Measurements from ENCODE around the gene CHMP4B. TPM values are rescaled to one million over a fixed set of nuclear protein-coding genes. Genes with fewer than 3 reads are reported as not detected.

The CHMP4B gene
- polyA plus RNA-seq, 1 of the 3 experiments (the other 2 are of a cell fraction): 123 TPM

GRCh38 chr20:33828326-33828844, 17.2 kb downstream of the CHMP4B start:
- Histone ChIP-seq H3F3A (replicated peaks; ENCODE audit: insufficient read depth) (no peaks in the 10 kb centered on the region), H2AFZ (ENCODE audit: low read depth) (no peak overlapping the region), H3K79me2 (ENCODE audit: insufficient read depth) (peaks cover 93% of the 10 kb centered on the region), H3K9me2 (no peaks in the 10 kb centered on the region), H3K4me2 (no peak overlapping the region), H3K9ac (no peak overlapping the region), H3K9me3 (no peaks in the 10 kb centered on the region), H4K20me1 (ENCODE audit: insufficient read depth) (peaks cover 88% of the 10 kb centered on the region), H3K27ac (ENCODE audit: low read depth in 2 of 2, low read length in 1 of 2) (no peak overlapping the region), H3K4me3 (ENCODE audit: low read depth in 2 of 2, low read length in 1 of 2) (no peak overlapping the region), H3K36me3 (replicated peaks in 1 of 2; ENCODE audit: control insufficient read depth in 1 of 2, insufficient read depth in 2 of 2, low read length in 1 of 2) (peaks cover 0 to 5% of the 10 kb centered on the region in 2 experiments), H3K4me1 (ENCODE audit: control insufficient read depth in 1 of 2, insufficient read depth in 2 of 2, low read depth in 1 of 2, low read length in 1 of 2) (peaks cover 10 to 22% of the 10 kb centered on the region in 2 experiments; a peak in 2 of 4 replicates), H3K27me3 (ENCODE audit: insufficient read depth) (no peaks in the 10 kb centered on the region)
- no peak for DNase-seq
- CTCF ChIA-PET: interaction anchor here (1.1 to 1.7 kb wide), 2 partner anchors 23 to 210 kb away, joined by 3 read pairs; no protein-coding TSS in a partner anchor
- POLR2A ChIA-PET: no interaction called here
- WGBS (ENCODE audit: low lambda C conversion rate): 96% methylated on average over 9 of the region's 9 CpGs
- TF ChIP-seq CHD2 (IDR thresholded peaks at IDR 0.05; ENCODE audit: low read length, partially characterized antibody) (no peak), FOSL2 (IDR thresholded peaks at IDR 0.05; ENCODE audit: borderline replicate concordance, low read depth) (no peak), POLR2AphosphoS5 (IDR thresholded peaks at IDR 0.05; ENCODE audit: low read depth, low read length) (no peak), SMC3 (IDR thresholded peaks at IDR 0.05; ENCODE audit: low read depth, low read length) (no peak), GATA2 (CRISPR knock-in tag; IDR thresholded peaks at IDR 0.05) (no peak), CTCF (IDR thresholded peaks at IDR 0.05) (no peak), YY1 (IDR thresholded peaks at IDR 0.05; ENCODE audit: low read depth) (no peak), MAX (IDR thresholded peaks at IDR 0.05; ENCODE audit: low read depth) (no peak), IRF3 (IDR thresholded peaks at IDR 0.05; ENCODE audit: low read depth, low read length) (no peak)

- ChIA-PET POLR2A (no interaction called here), CTCF (interaction anchor here (1.3 to 2.1 kb wide), 3 partner anchors 9 to 209 kb away, joined by 3 to 5 read pairs (median 4); no protein-coding TSS in a partner anchor)
- Histone ChIP-seq H2AFZ (ENCODE audit: low read depth) (no peak overlapping the region), H4K20me1 (ENCODE audit: insufficient read depth) (peaks cover 87% of the 10 kb centered on the region), H3K27ac (ENCODE audit: low read depth in 2 of 2, low read length in 1 of 2) (no peak overlapping the region), H3K27me3 (ENCODE audit: insufficient read depth) (no peaks in the 10 kb centered on the region), H3K9me2 (no peaks in the 10 kb centered on the region), H3K4me2 (no peak overlapping the region), H3K79me2 (ENCODE audit: insufficient read depth) (peaks cover 91% of the 10 kb centered on the region), H3F3A (replicated peaks; ENCODE audit: insufficient read depth) (no peaks in the 10 kb centered on the region), H3K4me3 (ENCODE audit: low read depth in 2 of 2, low read length in 1 of 2) (no peak overlapping the region), H3K9me3 (no peaks in the 10 kb centered on the region), H3K4me1 (ENCODE audit: control insufficient read depth in 1 of 2, insufficient read depth in 2 of 2, low read depth in 1 of 2, low read length in 1 of 2) (peaks cover 10 to 22% of the 10 kb centered on the region in 2 experiments; a peak in 2 of 4 replicates), H3K36me3 (replicated peaks in 1 of 2; ENCODE audit: control insufficient read depth in 1 of 2, insufficient read depth in 2 of 2, low read length in 1 of 2) (no peaks in the 10 kb centered on the region), H3K9ac (no peak overlapping the region)
- TF ChIP-seq TEAD4 (IDR thresholded peaks at IDR 0.05; ENCODE audit: borderline replicate concordance, insufficient read depth) (no peak), FOXJ3 (CRISPR knock-in tag; IDR thresholded peaks at IDR 0.05) (no peak)
- no peak for DNase-seq
- 96% methylated on average over 3 of the region's 3 CpGs for WGBS (ENCODE audit: low lambda C conversion rate)
Observed at GRCh38 chr20:33828967-33829560, 17.9 kb downstream of the CHMP4B start.

All from SK-N-SH (cell line).